GM19397 (cell line): Measurements from ENCODE around the gene NUDT16L1.

ENCODE experiments used
- ATAC-seq: cut with Tn5 transposase; IDR thresholded peaks from one replicate; pipeline ENCODE4 v1.9.1; 2021; ENCODE audit warnings: mild to moderate bottlenecking, moderate library complexity; ENCODE audit not compliant: unreplicated experiment

The NUDT16L1 gene

DNA sequence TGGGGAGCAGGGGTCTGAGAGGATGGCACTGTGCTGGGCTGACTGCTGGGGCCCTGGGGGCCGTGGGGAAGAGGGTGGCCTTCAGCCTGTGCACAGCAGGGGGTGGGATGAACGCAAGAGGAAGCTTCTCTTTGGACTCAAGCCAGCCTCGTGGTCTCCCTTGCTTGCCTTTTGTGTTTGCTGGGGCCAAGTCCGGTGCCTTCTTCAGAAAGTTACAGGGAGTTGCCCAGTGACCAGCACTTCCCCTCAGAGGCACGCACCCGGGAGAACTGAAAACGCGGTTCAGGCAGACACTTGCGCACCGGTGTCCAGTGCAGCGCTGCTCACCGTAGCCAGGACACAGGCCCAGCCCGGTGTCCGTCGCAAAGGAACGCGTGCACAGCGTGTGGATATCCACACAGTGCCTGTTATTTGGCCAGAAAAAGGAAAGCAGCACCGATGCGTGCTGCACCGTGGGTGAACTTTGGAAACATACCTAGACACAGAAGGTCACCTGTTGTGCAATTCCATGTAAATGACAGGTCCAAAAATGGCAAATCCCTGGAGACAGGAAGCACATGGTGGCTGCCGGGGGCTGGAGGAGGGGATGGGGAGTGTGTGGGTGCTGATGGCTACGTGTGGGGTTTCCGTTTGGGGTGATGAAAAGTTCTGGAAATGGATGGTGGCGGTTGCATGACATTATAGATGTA, 29.4 kb upstream of the NUDT16L1 start:
- no peak for ATAC-seq

- ATAC-seq = no peak
Measured at GRCh38 chr16:4664538-4665418, 28.6 kb upstream of the NUDT16L1 start.

- no peak for ATAC-seq
Measured at GRCh38 chr16:4666537-4667202, 26.7 kb upstream of the NUDT16L1 start.

GRCh38 chr16:4667203-4667963, 26.0 kb upstream of the NUDT16L1 start:
- no peak for ATAC-seq

DNA sequence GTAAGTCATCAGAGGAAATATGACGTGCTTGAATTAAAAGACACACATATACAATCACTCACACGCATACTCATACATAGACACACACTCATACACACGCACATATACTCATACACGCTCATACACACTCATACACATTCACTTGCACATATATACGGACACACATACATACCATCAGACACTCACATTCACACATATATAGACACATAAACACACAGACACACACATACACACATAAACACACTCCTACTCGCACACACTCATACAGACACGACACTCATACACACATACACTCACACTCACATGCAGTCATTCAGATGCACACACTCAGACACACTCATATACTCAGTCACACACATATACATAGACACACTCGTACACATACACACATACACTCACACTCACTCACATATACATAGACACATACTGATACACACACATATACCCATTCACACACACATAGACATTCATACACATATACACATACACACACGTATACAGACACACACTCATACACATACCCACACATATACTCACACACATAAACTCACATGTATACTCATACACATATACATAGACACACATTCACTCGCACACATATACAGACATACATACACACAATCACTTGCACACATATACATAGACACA, 24.9 kb upstream of the NUDT16L1 start:
- no peak for ATAC-seq

- no peak for ATAC-seq
Measured at GRCh38 chr16:4673387-4674046, 19.8 kb upstream of the NUDT16L1 start.

DNA sequence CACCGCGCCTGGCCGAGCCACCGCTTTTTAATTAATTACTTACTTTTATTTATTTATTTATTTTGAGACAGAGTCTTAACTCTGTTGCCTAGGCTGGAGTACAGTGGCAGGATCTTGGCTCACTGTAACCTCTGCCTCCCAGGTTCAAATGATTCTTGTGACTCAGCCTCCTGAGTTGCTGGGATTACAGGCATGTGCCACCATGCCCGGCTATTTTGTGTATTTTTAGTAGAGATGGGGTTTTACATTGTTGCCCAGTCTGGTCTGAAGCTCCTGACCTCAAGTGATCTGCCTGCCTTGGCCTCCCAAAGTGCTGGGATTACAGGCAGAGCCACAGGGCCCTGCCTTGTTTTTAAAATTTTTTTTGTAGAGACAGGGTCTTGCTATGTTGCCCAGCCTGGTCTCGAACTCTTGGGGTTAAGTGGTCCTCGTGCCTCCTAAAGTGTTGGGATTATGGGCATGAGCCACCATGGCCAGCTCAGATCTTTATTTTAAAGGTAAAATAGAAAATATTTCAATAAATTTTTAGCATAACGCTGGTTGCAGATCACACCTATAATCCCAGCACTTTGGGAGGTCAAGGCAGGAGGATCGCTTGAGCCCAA, 18.3 kb upstream of the NUDT16L1 start:
- no peak for ATAC-seq

DNA sequence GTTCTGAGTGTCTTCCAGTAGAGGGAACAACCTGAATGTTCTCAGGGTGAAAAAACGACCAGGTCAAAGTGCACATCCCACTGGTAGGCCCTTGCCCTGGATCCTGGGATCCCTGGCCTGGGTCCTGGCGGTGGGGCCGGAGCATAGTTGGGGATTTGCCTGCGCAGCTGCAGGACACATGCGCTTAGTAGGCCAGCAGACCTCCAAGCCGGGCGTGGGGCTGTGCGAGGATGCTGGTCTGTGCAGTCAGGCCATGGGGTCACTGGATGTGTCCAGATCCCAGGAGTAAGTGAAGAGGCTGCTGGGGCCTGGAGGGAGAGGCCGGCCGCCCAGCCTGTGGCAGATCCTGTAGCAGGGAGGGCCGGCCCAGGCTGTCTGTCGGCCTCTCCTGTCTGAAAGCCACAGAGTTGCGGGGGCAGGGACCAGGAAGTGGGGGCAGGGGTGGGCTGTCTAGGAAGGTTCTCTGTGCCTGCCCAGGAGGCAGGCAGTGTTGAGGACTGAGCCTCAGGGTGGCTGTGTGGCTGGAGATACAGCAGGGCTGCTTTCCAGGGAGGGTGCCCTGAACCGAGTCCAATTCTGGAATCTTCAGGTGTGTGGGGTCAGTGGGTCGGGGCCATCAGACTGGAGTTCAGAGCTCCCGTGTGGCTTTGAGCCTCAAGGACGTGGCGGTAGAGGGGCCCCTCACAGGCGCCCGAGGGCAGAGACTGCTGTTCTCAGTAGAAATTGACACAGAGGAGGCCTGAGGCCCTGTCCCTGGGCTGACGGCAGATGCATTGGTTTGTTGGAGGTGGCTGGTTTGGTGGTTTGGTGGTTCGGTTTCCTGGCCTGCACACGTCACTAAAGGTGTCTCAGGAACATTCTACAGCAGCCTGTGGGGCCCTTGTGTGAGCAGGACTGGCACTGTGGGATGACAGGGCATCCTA, 17.2 kb upstream of the NUDT16L1 start:
- no peak for ATAC-seq

DNA sequence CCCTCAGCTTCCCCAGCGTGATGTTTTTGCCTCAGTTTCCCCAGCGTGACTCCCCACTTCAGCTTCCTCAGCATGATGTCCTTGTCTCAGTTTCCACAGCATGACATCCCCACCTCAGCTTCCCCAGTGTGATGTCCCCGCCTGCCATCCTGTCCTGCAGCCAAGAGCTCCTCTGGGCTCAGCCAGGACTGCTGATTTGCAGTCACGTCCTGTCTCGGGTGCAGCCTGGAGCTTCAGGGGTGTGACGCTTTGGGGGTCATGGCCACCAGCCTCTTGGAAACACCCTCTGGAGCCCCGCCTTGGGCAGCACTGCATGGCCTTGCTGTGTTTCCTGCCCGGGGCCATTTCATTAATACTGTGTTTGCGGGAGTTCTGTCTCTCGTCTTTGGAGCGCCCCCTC, 16.5 kb upstream of the NUDT16L1 start:
- ATAC-seq = no peak

DNA sequence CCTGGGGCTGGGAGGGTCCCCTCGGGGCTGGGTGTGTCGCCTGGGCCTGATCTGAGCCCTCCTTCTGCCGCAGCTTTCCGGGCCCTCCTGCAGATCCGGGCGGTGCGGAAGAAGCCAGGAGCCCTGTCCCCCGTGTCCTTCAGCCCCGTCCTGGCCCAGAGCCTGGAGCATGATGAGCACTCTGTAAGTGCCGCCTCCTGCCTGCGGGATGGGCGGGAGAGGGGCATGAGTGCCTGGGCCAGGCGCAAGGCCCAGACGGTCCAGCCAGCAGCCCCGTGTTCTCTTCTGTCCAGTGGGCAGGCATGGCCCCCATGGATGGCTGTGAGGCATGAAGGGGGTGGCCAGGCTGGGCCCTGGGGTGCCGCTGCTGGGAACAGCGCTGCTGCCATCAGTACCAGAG, 16.0 kb upstream of the NUDT16L1 start:
- no peak for ATAC-seq

DNA sequence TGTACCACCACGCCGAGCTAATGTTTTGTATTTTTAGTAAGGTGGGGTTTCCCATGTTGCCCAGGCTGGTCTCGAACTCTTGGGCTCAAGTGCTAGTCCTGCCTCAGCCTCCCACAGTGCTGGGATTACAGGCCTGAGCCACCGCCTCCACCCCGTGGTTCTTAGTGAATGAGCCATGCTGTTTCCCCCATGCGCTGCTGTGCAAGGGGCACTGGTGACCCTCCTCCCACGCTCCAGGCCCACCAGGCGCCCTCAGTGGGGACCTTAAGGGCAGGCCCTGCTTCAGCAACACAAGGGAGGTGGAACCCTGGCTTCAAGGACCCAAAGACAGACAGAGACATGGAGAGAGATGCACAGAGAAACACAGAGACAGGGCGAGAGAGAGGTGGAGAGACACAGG, 15.4 kb upstream of the NUDT16L1 start:
- ATAC-seq = no peak

GRCh38 chr16:4678596-4678995, 14.8 kb upstream of the NUDT16L1 start:
- no peak for ATAC-seq

GRCh38 chr16:4679156-4679849, 14.1 kb upstream of the NUDT16L1 start:
- no peak for ATAC-seq

- ATAC-seq = no peak
Measured at GRCh38 chr16:4679850-4680636, 13.3 kb upstream of the NUDT16L1 start.

DNA sequence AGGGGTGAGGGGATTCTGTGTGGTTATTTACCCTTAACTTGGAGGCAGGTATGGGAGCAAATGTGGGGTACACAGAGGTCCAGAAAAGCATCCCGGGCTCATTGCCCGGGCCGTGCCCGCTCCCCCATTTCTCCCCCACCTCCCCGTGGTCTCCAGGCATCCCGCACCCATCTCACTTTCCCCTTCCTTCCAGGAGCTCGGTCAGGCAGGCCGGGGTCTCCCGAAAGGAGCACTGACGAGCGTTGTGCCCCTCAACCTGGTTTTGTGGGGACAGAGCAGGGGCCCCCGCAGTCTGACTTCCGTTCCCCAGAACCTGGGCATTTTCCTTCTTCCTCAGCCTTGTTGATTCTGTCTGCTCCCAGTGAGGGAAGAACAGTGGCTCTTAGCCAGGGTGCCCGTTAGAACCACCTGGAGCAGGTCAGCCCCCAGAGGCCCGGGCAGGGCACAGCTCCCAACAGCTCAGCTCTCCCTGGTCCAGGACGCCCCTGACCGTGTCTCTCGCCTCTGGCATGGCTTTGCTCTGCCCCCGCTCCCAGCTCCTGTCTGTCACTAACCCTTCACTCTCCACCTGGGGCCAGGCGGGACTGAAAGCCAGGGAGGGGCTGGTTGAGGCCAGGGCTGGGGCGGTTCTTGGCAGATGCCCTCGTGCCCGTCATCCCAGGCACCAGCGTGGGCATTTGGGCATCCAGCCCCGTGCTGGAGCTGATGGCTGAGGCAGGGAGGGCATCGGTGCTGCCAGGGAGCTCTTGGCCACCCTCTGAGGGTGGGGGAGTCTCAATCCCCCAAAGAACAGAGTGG, 12.5 kb upstream of the NUDT16L1 start:
- no peak for ATAC-seq

DNA sequence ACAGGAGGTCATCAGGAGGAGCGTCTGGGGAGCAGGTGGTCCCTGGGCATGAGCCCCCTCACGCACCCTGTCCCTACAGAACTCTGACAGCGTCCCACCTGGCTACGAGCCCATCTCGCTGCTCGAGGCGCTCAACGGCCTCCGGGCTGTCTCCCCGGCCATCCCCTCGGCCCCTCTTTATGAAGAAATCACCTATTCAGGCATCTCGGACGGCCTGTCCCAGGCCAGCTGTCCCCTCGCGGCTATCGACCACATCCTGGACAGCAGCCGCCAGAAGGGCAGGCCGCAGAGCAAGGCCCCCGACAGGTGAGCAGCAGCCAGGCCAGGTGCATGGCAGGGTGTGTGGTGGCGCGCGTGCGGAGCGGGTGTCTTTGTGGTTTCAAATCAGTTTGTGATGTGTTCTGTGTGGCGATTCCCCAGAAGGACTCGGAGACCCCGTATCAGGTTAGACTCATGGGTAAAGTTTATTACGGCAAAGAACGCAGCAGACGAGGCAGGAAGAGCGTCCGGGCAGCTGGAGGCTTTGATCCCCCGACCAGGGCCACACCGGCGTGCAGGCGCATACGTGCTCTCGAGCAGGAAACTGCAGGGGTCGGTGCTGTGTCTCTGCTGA, 11.8 kb upstream of the NUDT16L1 start:
- no peak for ATAC-seq
